Measurements from ENCODE around the gene GRIN3B. TPM values are rescaled to one million over a fixed set of nuclear protein-coding genes. Genes with fewer than 3 reads are reported as not detected.
A peak's percentile ranks its signal among the peaks of the same experiment; 100 is the strongest.

Gene GRIN3B
- total and polyA plus RNA-seq, 10 of the 15 experiments (the other 5 are each of a cell fraction or from before 2014, with no cell fraction given): 0.15 TPM; not detected in 9

GRCh38 chr19:954672-955494, 45.3 kb upstream of the GRIN3B start:
- peak overlapping the region; percentile 71; the same call in 1 of the 2 replicates for H3K4me3 ChIP-seq
- no TSS peak for BruUV-seq (replicated peaks)
- H3K9ac ChIP-seq (ENCODE audit: control insufficient read depth, insufficient read depth, low read length): peak overlapping the region; percentile 61; the same call in 1 of the 2 replicates
- RAD21 ChIA-PET (ENCODE audit: unreplicated experiment): interaction anchor here (0.8 to 4.8 kb wide), 4 partner anchors 25 to 192 kb away, joined by 3 to 20 read pairs (median 4); partner anchors contain the start of gene WDR18
- peaks cover 53% of the 10 kb centered on the region for H3K4me1 ChIP-seq (ENCODE audit: control insufficient read depth, insufficient read depth, low read length)
- POLR2A ChIA-PET: interaction anchor here (0.6 to 1.1 kb wide), 3 partner anchors 17 to 949 kb away, joined by 3 to 7 read pairs (median 5); partner anchors contain the start of gene WDR18
- peaks cover 51% of the 10 kb centered on the region for H3K79me2 ChIP-seq (ENCODE audit: control insufficient read depth, insufficient read depth, low read length)
- no peak overlapping the region for H2AFZ ChIP-seq (ENCODE audit: control insufficient read depth, low read depth, low read length)
- peaks cover 3% of the 10 kb centered on the region; the same call in 1 of the 2 replicates for H4K20me1 ChIP-seq (ENCODE audit: control insufficient read depth, insufficient read depth)
- WGBS (ENCODE audit: insufficient coverage, insufficient replicate concordance, low lambda C conversion rate, missing lambda C conversion rate): 1% methylated on average over 27 of the region's 43 CpGs
- in situ Hi-C loops (cut with MboI): no loop called here
- no peaks in the 10 kb centered on the region for H3K27me3 ChIP-seq (replicated peaks in 1 of 2; ENCODE audit: control insufficient read depth in 2 of 2, insufficient read depth in 2 of 2, low read length in 1 of 2)
- DNase-seq (ENCODE audit: low read depth, low spot score) (peak; percentile 70), FAIRE-seq (peak; percentile 92), ATAC-seq (peak; percentile 81)
- intact Hi-C loops (cut with micrococcal nuclease; ENCODE audit: unreplicated experiment): no loop called here
- peaks cover 5 to 11% of the 10 kb centered on the region in 2 experiments for H3K36me3 ChIP-seq (ENCODE audit: control insufficient read depth in 2 of 2, insufficient read depth in 2 of 2, low read length in 1 of 2)
- H3K27ac ChIP-seq (ENCODE audit: control insufficient read depth, insufficient read depth): peak overlapping the region; percentile 95
- SMC1A ChIA-PET (ENCODE audit: uncharacterized antibody, unreplicated experiment): interaction anchor here (1.5 kb wide), 1 partner anchor 29 kb away, joined by 5 read pairs; the partner anchor contains the start of gene WDR18
- CTCF ChIA-PET: interaction anchor here (0.6 to 2.3 kb wide), 5 partner anchors 27 to 381 kb away, joined by 3 to 9 read pairs (median 7); partner anchors contain the start of gene WDR18
- H3K9me3 ChIP-seq (replicated peaks; ENCODE audit: control insufficient read depth, insufficient read depth, low read length): no peaks in the 10 kb centered on the region
- H3K4me2 ChIP-seq (ENCODE audit: control insufficient read depth, insufficient read depth): peak overlapping the region; percentile 98
- TF ChIP-seq IKZF1 (conservative IDR thresholded peaks at IDR 0.05): peak; percentile 95
- peak; percentile 94 for TF ChIP-seq NR2F1 (conservative IDR thresholded peaks at IDR 0.05)
- TF ChIP-seq NR2C1 (IDR thresholded peaks at IDR 0.05): no peak
- TF ChIP-seq ZBTB4 (CRISPR knock-in tag; IDR thresholded peaks at IDR 0.05): no peak
- TF ChIP-seq SMC3 (IDR thresholded peaks at IDR 0.05; ENCODE audit: borderline replicate concordance, low read length): no peak; the same call in 1 of the 2 replicates
- peak; percentile 98 for TF ChIP-seq GATAD2B (conservative IDR thresholded peaks at IDR 0.05; ENCODE audit: low read depth)
- TF ChIP-seq KLF5 (IDR thresholded peaks at IDR 0.05; ENCODE audit: partially characterized antibody): peak; percentile 36
- TF ChIP-seq, protein P1, sequence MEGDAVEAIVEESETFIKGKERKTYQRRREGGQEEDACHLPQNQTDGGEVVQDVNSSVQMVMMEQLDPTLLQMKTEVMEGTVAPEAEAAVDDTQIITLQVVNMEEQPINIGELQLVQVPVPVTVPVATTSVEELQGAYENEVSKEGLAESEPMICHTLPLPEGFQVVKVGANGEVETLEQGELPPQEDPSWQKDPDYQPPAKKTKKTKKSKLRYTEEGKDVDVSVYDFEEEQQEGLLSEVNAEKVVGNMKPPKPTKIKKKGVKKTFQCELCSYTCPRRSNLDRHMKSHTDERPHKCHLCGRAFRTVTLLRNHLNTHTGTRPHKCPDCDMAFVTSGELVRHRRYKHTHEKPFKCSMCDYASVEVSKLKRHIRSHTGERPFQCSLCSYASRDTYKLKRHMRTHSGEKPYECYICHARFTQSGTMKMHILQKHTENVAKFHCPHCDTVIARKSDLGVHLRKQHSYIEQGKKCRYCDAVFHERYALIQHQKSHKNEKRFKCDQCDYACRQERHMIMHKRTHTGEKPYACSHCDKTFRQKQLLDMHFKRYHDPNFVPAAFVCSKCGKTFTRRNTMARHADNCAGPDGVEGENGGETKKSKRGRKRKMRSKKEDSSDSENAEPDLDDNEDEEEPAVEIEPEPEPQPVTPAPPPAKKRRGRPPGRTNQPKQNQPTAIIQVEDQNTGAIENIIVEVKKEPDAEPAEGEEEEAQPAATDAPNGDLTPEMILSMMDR (IDR thresholded peaks at IDR 0.05 in 2 of 3, conservative IDR thresholded peaks at IDR 0.05 in 1 of 3; ENCODE audit: control insufficient read depth in 2 of 3, extremely low read depth in 1 of 3, insufficient read depth in 1 of 3, low read depth in 3 of 3, low read length in 3 of 3): 0 out of 6 replicates have a peak, but pooled peaks of 1 of the 3 experiments have one; percentile 5
- TF ChIP-seq SPI1 (IDR thresholded peaks at IDR 0.05; ENCODE audit: borderline replicate concordance, insufficient read depth, low read depth, low read length): no peak
- TF ChIP-seq IRF5 (IDR thresholded peaks at IDR 0.05; ENCODE audit: borderline replicate concordance): peak; percentile 85; the same call in 1 of the 2 replicates
- TF ChIP-seq NRF1 (conservative IDR thresholded peaks at IDR 0.05; ENCODE audit: low read depth, low read length): no peak

Data from GM12878 (cell line).